ENCODE results near the gene LHFPL4. TPM values are rescaled to one million over a fixed set of nuclear protein-coding genes. Genes with fewer than 3 reads are reported as not detected.
A peak's percentile ranks its signal among the peaks of the same experiment; 100 is the strongest.

Gene LHFPL4
- total RNA-seq, 1 donor from 2014 or later = not detected

DNA sequence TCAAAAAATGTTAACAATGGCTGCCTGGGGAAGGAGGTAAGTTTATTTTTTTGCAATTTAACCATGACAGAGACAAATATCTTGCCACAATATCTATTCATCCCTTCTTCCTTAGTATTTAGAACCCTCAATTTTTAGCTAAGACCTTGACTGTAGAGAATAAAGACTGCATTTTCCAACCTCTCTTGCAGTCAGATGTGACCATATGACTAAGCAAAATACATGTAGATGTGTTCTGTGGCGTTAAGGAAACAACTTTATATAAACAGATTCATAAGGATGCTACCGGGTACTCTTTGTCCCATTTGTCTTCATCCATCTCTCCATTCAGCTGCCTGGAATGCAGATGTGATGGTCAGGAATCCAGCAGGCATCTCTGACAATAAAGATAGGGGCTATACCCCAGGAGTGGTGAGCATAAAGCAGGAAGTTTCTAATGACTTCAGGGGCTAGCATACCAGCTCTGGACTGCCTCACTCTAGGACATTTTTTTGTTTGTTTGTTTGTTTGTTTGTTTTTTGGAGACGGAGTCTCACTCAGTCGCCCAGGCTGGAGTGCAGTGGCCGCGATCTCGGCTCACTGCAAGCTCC, 41.1 kb downstream of the LHFPL4 start:
- Mint-ChIP-seq H3K36me3 (ENCODE audit: low read depth) (no peaks in the 10 kb centered on the region), H3K27ac (no peak overlapping the region), H3K4me3 (no peak overlapping the region), H3K4me1 (no peaks in the 10 kb centered on the region), H3K27me3 (peaks cover 24% of the 10 kb centered on the region), H3K9me3 (no peaks in the 10 kb centered on the region)
- no peak for ATAC-seq (ENCODE audit: low read depth)
- ChIA-PET CTCF (interaction anchor here (1.1 kb wide), 1 partner anchor 9 kb away, joined by 3 read pairs; no protein-coding TSS in a partner anchor), POLR2A (no interaction called here)
- DNase-seq = no peak
- TF ChIP-seq, protein P1, sequence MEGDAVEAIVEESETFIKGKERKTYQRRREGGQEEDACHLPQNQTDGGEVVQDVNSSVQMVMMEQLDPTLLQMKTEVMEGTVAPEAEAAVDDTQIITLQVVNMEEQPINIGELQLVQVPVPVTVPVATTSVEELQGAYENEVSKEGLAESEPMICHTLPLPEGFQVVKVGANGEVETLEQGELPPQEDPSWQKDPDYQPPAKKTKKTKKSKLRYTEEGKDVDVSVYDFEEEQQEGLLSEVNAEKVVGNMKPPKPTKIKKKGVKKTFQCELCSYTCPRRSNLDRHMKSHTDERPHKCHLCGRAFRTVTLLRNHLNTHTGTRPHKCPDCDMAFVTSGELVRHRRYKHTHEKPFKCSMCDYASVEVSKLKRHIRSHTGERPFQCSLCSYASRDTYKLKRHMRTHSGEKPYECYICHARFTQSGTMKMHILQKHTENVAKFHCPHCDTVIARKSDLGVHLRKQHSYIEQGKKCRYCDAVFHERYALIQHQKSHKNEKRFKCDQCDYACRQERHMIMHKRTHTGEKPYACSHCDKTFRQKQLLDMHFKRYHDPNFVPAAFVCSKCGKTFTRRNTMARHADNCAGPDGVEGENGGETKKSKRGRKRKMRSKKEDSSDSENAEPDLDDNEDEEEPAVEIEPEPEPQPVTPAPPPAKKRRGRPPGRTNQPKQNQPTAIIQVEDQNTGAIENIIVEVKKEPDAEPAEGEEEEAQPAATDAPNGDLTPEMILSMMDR (IDR thresholded peaks at IDR 0.05) = no peak
- intact Hi-C loops (cut with micrococcal nuclease) = no loop called here

DNA sequence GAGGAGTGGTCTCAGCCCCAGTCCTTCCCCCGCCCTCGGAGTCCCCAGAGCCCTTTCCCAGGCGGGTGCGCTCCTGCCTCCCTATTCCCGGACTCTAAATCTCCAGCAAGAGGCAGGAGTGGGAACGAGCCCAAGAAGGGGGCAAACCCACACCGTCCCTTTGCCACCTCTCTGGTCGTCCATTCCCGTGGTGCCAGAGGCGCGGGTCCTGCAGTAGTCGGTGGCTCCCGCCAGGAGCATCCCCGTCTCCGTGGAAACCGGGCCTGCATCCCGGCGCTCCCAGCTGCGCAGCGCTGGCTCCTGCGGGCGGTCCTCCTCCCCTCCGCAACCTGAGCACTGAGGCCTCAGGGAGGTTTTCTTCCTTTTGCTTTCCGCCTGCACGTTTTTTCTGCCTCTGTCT, 44.8 kb downstream of the LHFPL4 start:
- POLR2A ChIA-PET = no interaction called here
- TF ChIP-seq, protein P1 (IDR thresholded peaks at IDR 0.05) = no peak
- CTCF ChIA-PET = no interaction called here
- intact Hi-C loops (cut with micrococcal nuclease) = loop anchor here (10.0 kb wide), 1 partner anchor 516 kb away; the partner anchor contains the start of gene FANCD2
- ATAC-seq (ENCODE audit: low read depth) = no peak
- no peak for DNase-seq
- H3K27me3 Mint-ChIP-seq = peaks cover 30% of the 10 kb centered on the region
- H3K4me1 Mint-ChIP-seq = peaks cover 14% of the 10 kb centered on the region
- H3K9me3 Mint-ChIP-seq = no peaks in the 10 kb centered on the region
- no peaks in the 10 kb centered on the region for H3K36me3 Mint-ChIP-seq (ENCODE audit: low read depth)
- H3K4me3 Mint-ChIP-seq = no peak overlapping the region
- H3K27ac Mint-ChIP-seq = no peak overlapping the region

DNA sequence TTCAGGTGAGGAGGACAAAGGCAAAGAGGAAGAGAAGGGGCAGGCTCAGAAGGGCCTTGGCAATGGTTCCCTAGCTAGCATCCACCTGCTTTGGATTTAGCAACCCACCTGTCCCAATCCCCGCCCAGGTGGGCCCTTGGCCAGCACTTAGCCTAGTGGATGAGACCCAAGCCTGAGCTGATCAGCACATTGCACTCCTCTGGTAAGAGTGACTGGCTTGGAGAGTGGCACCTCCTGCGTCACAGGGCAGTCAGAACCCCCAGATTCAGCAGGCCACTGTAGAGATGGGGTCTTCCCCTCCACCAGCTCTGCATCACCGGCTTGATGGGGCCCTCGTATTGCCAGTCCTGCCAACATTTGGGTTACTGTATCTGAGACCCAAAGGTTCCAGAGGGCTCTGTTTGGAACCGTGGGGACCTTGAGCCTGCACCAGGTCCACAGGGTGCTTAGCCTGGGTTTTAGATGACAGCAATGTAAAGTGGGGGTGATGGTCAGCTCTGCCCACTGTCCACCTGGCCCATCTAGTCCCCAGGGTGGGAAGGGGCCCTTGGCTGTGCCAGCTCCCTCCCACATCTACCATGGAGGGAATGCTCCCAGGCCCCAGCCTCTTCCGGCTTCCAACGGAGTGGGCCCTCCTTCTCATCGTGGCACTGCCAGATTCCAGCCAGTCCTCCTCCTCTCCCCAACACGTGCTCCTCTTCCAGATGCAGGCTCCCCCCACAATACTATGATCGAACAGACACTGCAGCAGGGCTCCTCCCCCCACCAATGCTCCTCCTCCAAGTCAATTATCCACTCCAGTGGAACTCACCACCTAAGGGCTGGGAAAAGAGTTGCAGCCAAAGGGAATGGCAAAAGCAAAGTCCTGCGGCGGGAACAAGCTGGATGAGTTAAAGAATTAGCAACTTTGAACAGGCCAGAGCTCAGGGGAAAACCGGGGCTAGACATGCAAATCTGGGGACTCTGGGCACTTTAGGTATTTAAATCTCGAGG, 45.7 kb downstream of the LHFPL4 start:
- ChIA-PET POLR2A (no interaction called here), CTCF (no interaction called here)
- H3K27ac Mint-ChIP-seq = no peak overlapping the region
- TF ChIP-seq, protein P1 (IDR thresholded peaks at IDR 0.05) = no peak
- H3K9me3 Mint-ChIP-seq = no peaks in the 10 kb centered on the region
- ATAC-seq (ENCODE audit: low read depth) (no peak), DNase-seq (no peak)
- H3K4me1 Mint-ChIP-seq = peaks cover 19% of the 10 kb centered on the region
- intact Hi-C loops (cut with micrococcal nuclease) = loop anchor here (10.0 kb wide), 1 partner anchor 517 kb away; the partner anchor contains the start of gene FANCD2
- peaks cover 30% of the 10 kb centered on the region for H3K27me3 Mint-ChIP-seq
- H3K4me3 Mint-ChIP-seq = no peak overlapping the region
- H3K36me3 Mint-ChIP-seq (ENCODE audit: low read depth) = no peaks in the 10 kb centered on the region

DNA sequence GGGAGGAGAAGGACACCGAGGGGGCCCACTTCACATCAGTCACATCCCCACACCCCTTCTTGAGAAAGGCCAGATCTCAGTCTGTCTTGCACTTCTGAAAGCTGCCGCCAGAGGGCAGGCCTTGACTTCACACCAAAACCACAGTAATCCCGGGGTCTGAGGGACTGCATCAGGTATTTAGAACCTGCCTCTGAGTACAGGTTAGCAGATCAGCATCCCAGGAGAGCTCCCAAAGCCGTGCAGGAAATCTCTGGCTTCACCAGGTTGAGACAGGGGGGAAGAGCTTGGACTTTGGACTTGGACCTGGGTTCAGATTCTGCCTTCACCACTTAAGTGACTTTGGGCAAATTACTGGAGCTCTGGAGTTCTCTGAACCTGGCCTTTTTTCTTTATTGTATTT, 50.3 kb downstream of the LHFPL4 start:
- TF ChIP-seq, protein P1 (IDR thresholded peaks at IDR 0.05) = peak; percentile 50
- ATAC-seq (ENCODE audit: low read depth) = peak; percentile 83
- no peaks in the 10 kb centered on the region for H3K9me3 Mint-ChIP-seq
- intact Hi-C loops (cut with micrococcal nuclease) = loop anchor here (1.0 to 10.0 kb wide), 8 partner anchors 149 to 819 kb away; partner anchors contain the start of genes CRELD1, FANCD2 and SEC13
- peak; percentile 63 for DNase-seq
- CTCF ChIA-PET = interaction anchor here (0.7 to 3.1 kb wide), 16 partner anchors 9 to 443 kb away, joined by 3 to 21 read pairs (median 3); no protein-coding TSS in a partner anchor
- no peak overlapping the region for H3K4me3 Mint-ChIP-seq
- POLR2A ChIA-PET = interaction anchor here (0.5 to 1.2 kb wide), 3 partner anchors 57 to 290 kb away, joined by 3 to 6 read pairs (median 6); partner anchors contain the start of gene MTMR14
- H3K27me3 Mint-ChIP-seq = peaks cover 35% of the 10 kb centered on the region
- no peak overlapping the region for H3K27ac Mint-ChIP-seq
- no peaks in the 10 kb centered on the region for H3K36me3 Mint-ChIP-seq (ENCODE audit: low read depth)
- H3K4me1 Mint-ChIP-seq = peaks cover 26% of the 10 kb centered on the region

DNA sequence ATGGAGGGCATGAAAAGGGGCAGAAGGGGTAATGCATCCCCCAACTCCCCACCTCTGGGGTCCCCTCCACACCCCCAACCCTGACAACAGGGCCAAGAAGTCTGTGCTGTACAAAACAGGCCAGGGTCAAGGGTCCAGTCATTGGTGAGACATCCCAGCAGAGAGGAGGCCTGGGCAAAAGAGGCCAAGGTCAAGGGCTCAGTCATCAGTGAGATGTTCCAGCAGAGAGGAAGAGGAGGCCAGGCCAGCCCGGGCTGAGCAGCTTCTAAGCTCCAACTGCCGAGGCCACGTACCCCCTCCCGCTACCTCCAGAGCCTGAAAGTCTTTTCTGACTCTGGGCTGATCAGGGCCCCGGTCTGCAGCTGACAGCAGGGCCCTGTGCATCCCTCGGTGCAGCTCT, 52.4 kb downstream of the LHFPL4 start:
- Mint-ChIP-seq H3K4me3 (no peak overlapping the region), H3K27ac (no peak overlapping the region), H3K4me1 (peaks cover 26% of the 10 kb centered on the region), H3K36me3 (ENCODE audit: low read depth) (no peaks in the 10 kb centered on the region), H3K27me3 (peaks cover 26% of the 10 kb centered on the region), H3K9me3 (no peaks in the 10 kb centered on the region)
- ChIA-PET POLR2A (no interaction called here), CTCF (no interaction called here)
- TF ChIP-seq, protein P1 (IDR thresholded peaks at IDR 0.05) = no peak
- intact Hi-C loops (cut with micrococcal nuclease) = loop anchor here (5.0 to 10.0 kb wide), 6 partner anchors 151 to 821 kb away; partner anchors contain the start of genes CRELD1, FANCD2 and SEC13
- DNase-seq (no peak), ATAC-seq (ENCODE audit: low read depth) (no peak)
